Glutamatergic neuron (in vitro differentiated cells): ENCODE results near the gene COLQ. TPM values are rescaled to one million over a fixed set of nuclear protein-coding genes. Genes with fewer than 3 reads are reported as not detected.

Source experiments
- DNase-seq: peaks from one replicate; pipeline ENCODE4 v3.0.0; 2022
- H3K27ac Mint-ChIP-seq: one replicate; pipeline ENCODE4 v1.8.0; 2020; ENCODE audit warnings: mild to moderate bottlenecking, mixed read lengths, inconsistent platforms; ENCODE audit not compliant: unreplicated experiment
- H3K27me3 Mint-ChIP-seq: one replicate; pipeline ENCODE4 v1.8.0; 2020; ENCODE audit warnings: mild to moderate bottlenecking, moderate library complexity, mixed read lengths, inconsistent platforms; ENCODE audit not compliant: unreplicated experiment
- H3K36me3 Mint-ChIP-seq: one replicate; pipeline ENCODE4 v1.8.0; 2020; ENCODE audit warnings: mild to moderate bottlenecking, mixed read lengths, inconsistent platforms; ENCODE audit not compliant: unreplicated experiment
- H3K4me1 Mint-ChIP-seq: one replicate; pipeline ENCODE4 v1.8.0; 2020; ENCODE audit warnings: mild to moderate bottlenecking, low read depth, mixed read lengths, inconsistent platforms; ENCODE audit not compliant: unreplicated experiment
- H3K4me3 Mint-ChIP-seq: one replicate; pipeline ENCODE4 v1.8.0; 2020; ENCODE audit warnings: mild to moderate bottlenecking, mixed read lengths, inconsistent platforms; ENCODE audit not compliant: unreplicated experiment
- H3K9me3 Mint-ChIP-seq: one replicate; pipeline ENCODE4 v1.8.0; 2020; ENCODE audit warnings: mild to moderate bottlenecking, moderate library complexity, mixed read lengths, inconsistent platforms; ENCODE audit not compliant: unreplicated experiment
- total RNA-seq: library from RNA; stranded (reverse); fragmentation: NEBNext Ultra II Directional; extraction: Animal tissue kit (Norgen Biotek cat#: 25700); gene quantifications from one replicate; pipeline ENCODE4 v1.2.1, GENCODE V29; 2021; ENCODE audit not compliant: unreplicated experiment
- TF ChIP-seq, protein P1 (sequence below): fragments of 200-600 bp; sonication (generic); IDR thresholded peaks from one replicate; pipeline ENCODE4 v1.5.0; 2021; ENCODE audit not compliant: partially characterized antibody, unreplicated experiment

COLQ gene
- total RNA-seq, 1 donor from 2014 or later, result 4.8 TPM

DNA sequence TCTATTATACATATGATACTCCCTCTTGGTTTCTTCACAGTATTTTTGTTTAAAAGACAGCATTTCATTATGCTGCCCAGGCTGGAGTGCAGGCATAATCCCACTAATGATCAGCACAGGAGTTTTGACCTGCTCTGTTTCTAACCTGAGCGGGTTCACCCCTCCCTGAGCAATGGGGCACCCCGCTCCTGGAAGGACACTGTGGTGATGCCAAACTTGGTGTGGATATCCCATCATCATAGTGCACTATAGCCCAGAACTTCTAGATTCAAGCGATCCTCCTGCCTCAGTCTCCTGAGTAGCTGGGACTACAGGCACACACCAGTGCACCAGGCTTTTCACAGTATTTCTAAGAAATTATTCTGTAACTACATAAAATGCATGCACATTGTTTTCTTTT lies 14.9 kb downstream of the COLQ start:
- H3K9me3 Mint-ChIP-seq, result no peaks in the 10 kb centered on the region

DNA sequence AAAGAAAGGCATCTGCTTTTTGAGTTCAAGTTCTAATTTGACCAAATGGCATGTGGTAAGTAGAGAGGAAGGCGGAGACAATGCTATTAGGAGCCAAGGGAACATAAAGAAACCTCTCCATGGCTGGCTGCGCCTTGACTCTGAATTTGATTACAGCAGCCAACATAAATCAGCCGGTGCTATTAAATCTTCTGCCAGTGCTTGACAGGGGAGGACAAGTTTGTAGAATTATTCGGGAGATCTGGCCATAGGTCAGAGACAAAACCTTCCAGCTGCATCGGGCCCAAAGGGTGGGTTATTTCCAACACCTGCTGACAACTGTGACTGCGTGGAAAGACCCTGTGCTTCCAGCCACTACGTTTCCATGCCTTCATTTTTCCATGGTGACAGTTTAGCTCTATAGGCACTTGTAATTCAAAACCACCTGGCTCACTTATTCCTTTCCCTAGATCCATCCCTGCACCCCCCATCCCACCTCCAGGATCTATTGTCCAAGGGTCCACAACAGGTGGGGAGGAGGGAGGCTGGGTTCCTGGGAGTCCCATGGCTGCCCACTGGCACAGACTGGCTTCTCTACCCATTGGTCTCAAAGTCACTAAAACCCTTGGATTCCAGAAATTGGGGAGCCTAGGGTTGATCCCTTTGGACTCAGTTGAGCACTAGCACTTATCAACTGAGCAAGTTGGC lies 15.9 kb downstream of the COLQ start:
- Mint-ChIP-seq H3K4me1 (no peaks in the 10 kb centered on the region), H3K27me3 (no peaks in the 10 kb centered on the region), H3K4me3 (no peak overlapping the region), H3K27ac (no peak overlapping the region), H3K36me3 (no peaks in the 10 kb centered on the region), H3K9me3 (no peaks in the 10 kb centered on the region)
- TF ChIP-seq, protein P1, sequence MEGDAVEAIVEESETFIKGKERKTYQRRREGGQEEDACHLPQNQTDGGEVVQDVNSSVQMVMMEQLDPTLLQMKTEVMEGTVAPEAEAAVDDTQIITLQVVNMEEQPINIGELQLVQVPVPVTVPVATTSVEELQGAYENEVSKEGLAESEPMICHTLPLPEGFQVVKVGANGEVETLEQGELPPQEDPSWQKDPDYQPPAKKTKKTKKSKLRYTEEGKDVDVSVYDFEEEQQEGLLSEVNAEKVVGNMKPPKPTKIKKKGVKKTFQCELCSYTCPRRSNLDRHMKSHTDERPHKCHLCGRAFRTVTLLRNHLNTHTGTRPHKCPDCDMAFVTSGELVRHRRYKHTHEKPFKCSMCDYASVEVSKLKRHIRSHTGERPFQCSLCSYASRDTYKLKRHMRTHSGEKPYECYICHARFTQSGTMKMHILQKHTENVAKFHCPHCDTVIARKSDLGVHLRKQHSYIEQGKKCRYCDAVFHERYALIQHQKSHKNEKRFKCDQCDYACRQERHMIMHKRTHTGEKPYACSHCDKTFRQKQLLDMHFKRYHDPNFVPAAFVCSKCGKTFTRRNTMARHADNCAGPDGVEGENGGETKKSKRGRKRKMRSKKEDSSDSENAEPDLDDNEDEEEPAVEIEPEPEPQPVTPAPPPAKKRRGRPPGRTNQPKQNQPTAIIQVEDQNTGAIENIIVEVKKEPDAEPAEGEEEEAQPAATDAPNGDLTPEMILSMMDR, result no peak
- no peak for DNase-seq

More for the DNA sequence above, 14.9 kb downstream of the COLQ start:
- H3K4me3 Mint-ChIP-seq, result no peak overlapping the region
- H3K27ac Mint-ChIP-seq, result no peak overlapping the region
- TF ChIP-seq, protein P1, result no peak
- DNase-seq, result no peak
- H3K4me1 Mint-ChIP-seq, result no peaks in the 10 kb centered on the region
- H3K27me3 Mint-ChIP-seq, result peaks cover 1% of the 10 kb centered on the region
- H3K36me3 Mint-ChIP-seq, result no peaks in the 10 kb centered on the region

DNA sequence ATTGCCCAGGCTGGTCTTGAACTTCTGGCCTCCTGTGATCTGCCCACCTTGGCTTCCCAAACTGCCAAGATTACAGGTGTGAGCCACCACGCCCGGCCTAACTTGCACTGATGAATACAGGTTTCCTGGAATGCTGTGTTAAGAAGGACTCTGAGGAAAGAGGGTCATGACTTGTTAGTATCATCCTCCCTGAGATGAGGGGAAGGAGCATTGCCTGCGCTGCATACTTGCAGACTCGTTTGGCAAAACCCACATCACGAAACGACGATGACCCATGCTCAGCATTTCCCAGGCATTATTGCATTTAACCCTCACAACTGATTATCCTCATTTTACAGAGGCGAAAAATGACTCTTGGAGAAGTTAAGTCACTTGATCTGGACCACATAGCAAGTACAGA lies 18.9 kb downstream of the COLQ start:
- no peak overlapping the region for H3K27ac Mint-ChIP-seq

DNA sequence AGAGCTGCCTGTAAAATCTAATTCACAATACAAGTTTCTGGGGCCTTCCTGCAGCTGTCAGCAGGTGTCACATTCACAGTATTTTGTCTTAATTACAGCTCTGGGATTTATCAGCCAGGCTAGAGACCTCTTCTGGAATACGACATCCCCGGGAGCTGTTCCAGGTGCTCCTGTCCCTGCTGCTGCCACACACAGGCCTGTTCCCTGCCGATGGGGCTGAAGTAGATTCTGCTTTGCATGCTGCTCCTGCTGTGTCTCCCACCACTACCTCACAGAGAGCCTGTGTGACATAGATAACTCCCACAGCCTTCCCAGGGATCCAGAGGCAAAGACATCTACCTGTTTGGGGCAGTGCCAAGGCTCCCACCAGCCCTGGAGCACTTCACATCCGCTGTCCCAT lies 20.4 kb downstream of the COLQ start:
- TF ChIP-seq, protein P1, result no peak
- no peaks in the 10 kb centered on the region for H3K9me3 Mint-ChIP-seq
- H3K4me3 Mint-ChIP-seq, result no peak overlapping the region

More for the DNA sequence above, 18.9 kb downstream of the COLQ start:
- DNase-seq, result no peak
- no peaks in the 10 kb centered on the region for H3K4me1 Mint-ChIP-seq
- peaks cover 3% of the 10 kb centered on the region for H3K27me3 Mint-ChIP-seq
- H3K4me3 Mint-ChIP-seq, result no peak overlapping the region
- no peaks in the 10 kb centered on the region for H3K9me3 Mint-ChIP-seq
- TF ChIP-seq, protein P1, result no peak
- no peaks in the 10 kb centered on the region for H3K36me3 Mint-ChIP-seq

DNA sequence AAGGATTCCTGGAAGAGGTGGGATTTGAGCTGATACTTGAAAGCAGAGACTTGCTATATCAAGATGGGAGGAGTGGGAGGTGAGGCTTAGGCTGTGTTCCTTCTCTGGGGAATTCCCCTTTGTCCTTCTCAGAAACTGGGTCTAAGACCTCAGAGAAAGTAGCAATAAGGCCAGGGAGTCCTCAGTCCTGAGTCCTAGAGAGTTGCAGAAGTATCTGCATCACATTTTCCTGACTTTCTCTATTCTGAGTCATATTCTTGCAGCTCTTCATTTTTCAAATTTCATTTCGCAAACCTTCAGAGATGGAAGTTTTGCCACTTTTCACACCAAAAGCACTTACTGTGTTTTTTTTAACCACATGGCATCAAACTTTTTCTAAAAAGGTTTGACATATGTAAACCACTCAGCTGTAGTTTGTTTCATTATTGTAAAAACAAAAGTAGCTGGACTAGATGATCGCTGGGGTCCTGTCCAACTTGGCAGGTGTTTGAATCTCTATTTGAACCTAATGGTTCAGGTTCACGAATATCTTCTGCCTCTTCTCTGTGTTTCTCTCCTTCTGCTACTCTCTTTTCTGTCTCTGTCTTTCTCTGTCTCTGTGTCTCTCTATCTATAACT lies 21.3 kb downstream of the COLQ start:
- H3K9me3 Mint-ChIP-seq, result peaks cover 1% of the 10 kb centered on the region
- no peak for DNase-seq
- no peak overlapping the region for H3K27ac Mint-ChIP-seq
- TF ChIP-seq, protein P1, result no peak
- no peaks in the 10 kb centered on the region for H3K36me3 Mint-ChIP-seq
- no peak overlapping the region for H3K4me3 Mint-ChIP-seq
- peaks cover 3% of the 10 kb centered on the region for H3K27me3 Mint-ChIP-seq
- no peaks in the 10 kb centered on the region for H3K4me1 Mint-ChIP-seq

More for the DNA sequence above, 20.4 kb downstream of the COLQ start:
- Mint-ChIP-seq H3K27me3 (peaks cover 3% of the 10 kb centered on the region), H3K27ac (no peak overlapping the region), H3K4me1 (no peaks in the 10 kb centered on the region), H3K36me3 (no peaks in the 10 kb centered on the region)
- DNase-seq, result no peak
